ENCODE data around the gene COL6A3.
A peak's percentile ranks its signal among the peaks of the same experiment; 100 is the strongest.

The COL6A3 gene

GRCh38 chr2:237397072-237397471 is 16.9 kb downstream of the COL6A3 start:
- Histone ChIP-seq H3K4me3 (ENCODE audit: low read depth in 1 of 5, low read length in 5 of 5) (peak overlapping the region in 1 of 5 donors; percentile 32), H3K36me3 (ENCODE audit: control insufficient read depth in 5 of 5, insufficient read depth in 5 of 5, low read length in 5 of 5) (peaks cover 0 to 24% (median 7%) of the 10 kb centered on the region in 5 donors), H3K9me3 (ENCODE audit: control insufficient read depth in 5 of 5, low read length in 5 of 5) (no peaks in the 10 kb centered on the region), H3K4me1 (ENCODE audit: control insufficient read depth in 5 of 5, insufficient read depth in 5 of 5, low read length in 5 of 5) (peaks cover 0 to 24% (median 3%) of the 10 kb centered on the region in 5 donors), H3K27me3 (ENCODE audit: control insufficient read depth in 5 of 5, insufficient read depth in 4 of 5, low read length in 5 of 5) (peaks cover 0 to 19% (median 0%) of the 10 kb centered on the region in 5 donors), H3K27ac (ENCODE audit: low read depth, low read length) (no peak overlapping the region), H3K9ac (ENCODE audit: low read length in 5 of 5) (no peak overlapping the region)

GRCh38 chr2:237393523-237393922 is 20.4 kb downstream of the COL6A3 start:
- H3K27me3 ChIP-seq (ENCODE audit: control insufficient read depth in 5 of 5, insufficient read depth in 4 of 5, low read length in 5 of 5): peaks cover 0 to 16% (median 0%) of the 10 kb centered on the region in 5 donors
- H3K9me3 ChIP-seq (ENCODE audit: control insufficient read depth in 5 of 5, low read length in 5 of 5): no peaks in the 10 kb centered on the region
- H3K36me3 ChIP-seq (ENCODE audit: control insufficient read depth in 5 of 5, insufficient read depth in 5 of 5, low read length in 5 of 5): peaks cover 0 to 28% (median 7%) of the 10 kb centered on the region in 5 donors
- no peak overlapping the region for H3K4me3 ChIP-seq (ENCODE audit: low read depth in 1 of 5, low read length in 5 of 5)
- H3K9ac ChIP-seq (ENCODE audit: low read length in 5 of 5): no peak overlapping the region
- peaks cover 0 to 27% (median 5%) of the 10 kb centered on the region in 5 donors for H3K4me1 ChIP-seq (ENCODE audit: control insufficient read depth in 5 of 5, insufficient read depth in 5 of 5, low read length in 5 of 5)
- no peak overlapping the region for H3K27ac ChIP-seq (ENCODE audit: low read depth, low read length)

DNA sequence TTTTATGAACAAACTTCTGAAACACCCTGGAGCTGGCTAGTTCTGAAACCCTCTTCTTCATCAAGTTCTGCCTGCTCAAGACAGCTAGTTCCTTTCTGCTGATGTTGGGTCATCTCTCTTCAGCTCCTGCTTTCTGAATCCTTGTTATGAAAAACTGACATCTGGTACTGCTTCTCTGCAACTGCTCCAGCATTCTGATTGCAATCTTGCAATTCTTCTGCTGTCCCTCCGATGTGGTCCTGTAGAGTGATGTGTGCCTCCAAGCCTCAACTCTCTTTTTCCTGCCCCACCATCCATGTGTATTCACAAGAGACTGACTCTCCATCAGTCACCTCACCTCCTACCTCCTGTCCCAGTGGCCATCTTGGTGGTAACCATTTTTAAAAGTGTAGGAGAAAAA is 21.8 kb downstream of the COL6A3 start:
- H3K27me3 ChIP-seq (ENCODE audit: control insufficient read depth in 5 of 5, insufficient read depth in 4 of 5, low read length in 5 of 5): peaks cover 0 to 10% (median 0%) of the 10 kb centered on the region in 5 donors
- peaks cover 0 to 18% (median 0%) of the 10 kb centered on the region in 5 donors for H3K4me1 ChIP-seq (ENCODE audit: control insufficient read depth in 5 of 5, insufficient read depth in 5 of 5, low read length in 5 of 5)
- no peak overlapping the region for H3K9ac ChIP-seq (ENCODE audit: low read length in 5 of 5)
- H3K9me3 ChIP-seq (ENCODE audit: control insufficient read depth in 5 of 5, low read length in 5 of 5): no peaks in the 10 kb centered on the region
- H3K27ac ChIP-seq (ENCODE audit: low read depth, low read length): no peak overlapping the region
- peaks cover 0 to 36% (median 10%) of the 10 kb centered on the region in 5 donors for H3K36me3 ChIP-seq (ENCODE audit: control insufficient read depth in 5 of 5, insufficient read depth in 5 of 5, low read length in 5 of 5)
- no peak overlapping the region for H3K4me3 ChIP-seq (ENCODE audit: low read depth in 1 of 5, low read length in 5 of 5)

GRCh38 chr2:237391140-237391539 is 22.8 kb downstream of the COL6A3 start:
- Histone ChIP-seq H3K4me3 (ENCODE audit: low read depth in 1 of 5, low read length in 5 of 5) (no peak overlapping the region), H3K36me3 (ENCODE audit: control insufficient read depth in 5 of 5, insufficient read depth in 5 of 5, low read length in 5 of 5) (peaks cover 0 to 45% (median 10%) of the 10 kb centered on the region in 5 donors), H3K9ac (ENCODE audit: low read length in 5 of 5) (no peak overlapping the region), H3K27me3 (ENCODE audit: control insufficient read depth in 5 of 5, insufficient read depth in 4 of 5, low read length in 5 of 5) (peaks cover 0 to 10% (median 0%) of the 10 kb centered on the region in 5 donors), H3K27ac (ENCODE audit: low read depth, low read length) (no peak overlapping the region), H3K9me3 (ENCODE audit: control insufficient read depth in 5 of 5, low read length in 5 of 5) (no peaks in the 10 kb centered on the region), H3K4me1 (ENCODE audit: control insufficient read depth in 5 of 5, insufficient read depth in 5 of 5, low read length in 5 of 5) (peaks cover 0 to 10% (median 0%) of the 10 kb centered on the region in 5 donors)

- no peak overlapping the region for H3K9ac ChIP-seq (ENCODE audit: low read length in 5 of 5)
- peak overlapping the region; percentile 11 for H3K27ac ChIP-seq (ENCODE audit: low read depth, low read length)
Observed at GRCh38 chr2:237390235-237390634, 23.7 kb downstream of the COL6A3 start.

GRCh38 chr2:237389831-237390230 is 24.1 kb downstream of the COL6A3 start:
- Histone ChIP-seq H3K36me3 (ENCODE audit: control insufficient read depth in 5 of 5, insufficient read depth in 5 of 5, low read length in 5 of 5) (peaks cover 0 to 41% (median 10%) of the 10 kb centered on the region in 5 donors), H3K4me3 (ENCODE audit: low read depth in 1 of 5, low read length in 5 of 5) (no peak overlapping the region), H3K9ac (ENCODE audit: low read length in 5 of 5) (no peak overlapping the region), H3K4me1 (ENCODE audit: control insufficient read depth in 5 of 5, insufficient read depth in 5 of 5, low read length in 5 of 5) (peaks cover 0 to 20% (median 2%) of the 10 kb centered on the region in 5 donors), H3K9me3 (ENCODE audit: control insufficient read depth in 5 of 5, low read length in 5 of 5) (no peaks in the 10 kb centered on the region), H3K27me3 (ENCODE audit: control insufficient read depth in 5 of 5, insufficient read depth in 4 of 5, low read length in 5 of 5) (peaks cover 0 to 10% (median 0%) of the 10 kb centered on the region in 5 donors), H3K27ac (ENCODE audit: low read depth, low read length) (peak overlapping the region; percentile 11)

More at GRCh38 chr2:237390235-237390634, 23.7 kb downstream of the COL6A3 start:
- Histone ChIP-seq H3K4me3 (ENCODE audit: low read depth in 1 of 5, low read length in 5 of 5) (no peak overlapping the region), H3K36me3 (ENCODE audit: control insufficient read depth in 5 of 5, insufficient read depth in 5 of 5, low read length in 5 of 5) (peaks cover 0 to 45% (median 10%) of the 10 kb centered on the region in 5 donors), H3K27me3 (ENCODE audit: control insufficient read depth in 5 of 5, insufficient read depth in 4 of 5, low read length in 5 of 5) (peaks cover 0 to 10% (median 0%) of the 10 kb centered on the region in 5 donors), H3K9me3 (ENCODE audit: control insufficient read depth in 5 of 5, low read length in 5 of 5) (no peaks in the 10 kb centered on the region), H3K4me1 (ENCODE audit: control insufficient read depth in 5 of 5, insufficient read depth in 5 of 5, low read length in 5 of 5) (peaks cover 0 to 16% (median 0%) of the 10 kb centered on the region in 5 donors)

DNA sequence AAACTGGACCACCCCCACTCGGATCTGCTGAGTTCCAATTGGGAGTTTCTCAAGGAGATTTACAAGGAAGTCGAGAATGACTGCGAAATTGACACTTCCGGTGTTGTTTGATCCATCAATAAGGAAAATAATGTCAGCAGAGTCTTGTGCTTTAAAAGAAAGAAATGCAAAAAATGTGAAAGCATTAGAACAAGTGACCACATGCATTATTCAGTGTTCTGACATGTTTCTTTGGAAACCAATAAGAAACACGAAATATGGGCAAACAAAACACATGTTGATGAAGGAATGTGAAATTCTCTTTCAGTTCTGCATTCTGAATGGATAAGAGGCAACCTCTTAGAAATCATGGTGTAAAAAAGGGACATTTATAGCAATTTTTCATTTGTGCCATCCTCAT is 25.9 kb downstream of the COL6A3 start:
- H3K4me1 ChIP-seq (ENCODE audit: control insufficient read depth in 5 of 5, insufficient read depth in 5 of 5, low read length in 5 of 5): peaks cover 6 to 34% (median 13%) of the 10 kb centered on the region in 5 donors
- H3K9ac ChIP-seq (ENCODE audit: low read length in 5 of 5): no peak overlapping the region
- no peaks in the 10 kb centered on the region for H3K9me3 ChIP-seq (ENCODE audit: control insufficient read depth in 5 of 5, low read length in 5 of 5)
- H3K36me3 ChIP-seq (ENCODE audit: control insufficient read depth in 5 of 5, insufficient read depth in 5 of 5, low read length in 5 of 5): peaks cover 0 to 34% (median 7%) of the 10 kb centered on the region in 5 donors
- H3K27ac ChIP-seq (ENCODE audit: low read depth, low read length): no peak overlapping the region
- no peak overlapping the region for H3K4me3 ChIP-seq (ENCODE audit: low read depth in 1 of 5, low read length in 5 of 5)
- H3K27me3 ChIP-seq (ENCODE audit: control insufficient read depth in 5 of 5, insufficient read depth in 4 of 5, low read length in 5 of 5): peaks cover 0 to 4% (median 0%) of the 10 kb centered on the region in 5 donors

- Histone ChIP-seq H3K27ac (ENCODE audit: low read depth, low read length) (peak overlapping the region; percentile 5), H3K4me1 (ENCODE audit: control insufficient read depth in 5 of 5, insufficient read depth in 5 of 5, low read length in 5 of 5) (peaks cover 6 to 26% (median 13%) of the 10 kb centered on the region in 5 donors), H3K36me3 (ENCODE audit: control insufficient read depth in 5 of 5, insufficient read depth in 5 of 5, low read length in 5 of 5) (peaks cover 1 to 45% (median 16%) of the 10 kb centered on the region in 5 donors)
Observed at GRCh38 chr2:237384672-237385020, 29.3 kb downstream of the COL6A3 start.

DNA sequence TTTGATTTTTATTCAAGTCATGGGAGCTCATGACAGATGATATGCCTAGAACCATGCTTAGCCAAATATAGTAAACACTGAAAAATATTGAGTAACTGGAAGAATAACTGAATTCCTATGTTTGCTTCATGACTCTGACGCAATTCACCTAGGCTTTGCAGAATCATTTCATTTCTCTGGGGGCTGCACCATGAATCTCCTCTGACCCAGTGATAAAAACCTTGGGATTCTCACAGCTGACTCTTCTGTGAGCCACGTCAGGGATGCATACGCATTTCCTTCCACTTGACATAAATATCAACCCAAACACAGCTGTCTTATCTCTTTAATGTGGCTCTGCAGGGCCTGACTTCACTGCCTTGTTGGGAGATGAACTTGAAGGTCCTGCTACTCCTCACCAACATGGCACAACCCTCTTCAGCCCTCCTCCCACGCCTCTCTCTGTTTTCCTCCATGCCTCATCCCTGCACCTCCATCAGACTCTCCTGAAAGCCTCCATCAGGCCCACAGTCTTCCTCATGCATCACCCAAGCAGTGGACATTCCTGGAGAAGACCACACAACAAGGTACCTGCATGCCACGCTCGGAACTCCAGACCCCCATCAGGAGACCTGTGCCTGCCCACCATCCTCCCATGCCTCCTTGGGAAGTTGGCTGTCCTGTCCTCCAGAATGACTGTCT is 29.8 kb downstream of the COL6A3 start:
- peak overlapping the region in 1 of 5 donors; percentile 19 for H3K4me3 ChIP-seq (ENCODE audit: low read depth in 1 of 5, low read length in 5 of 5)
- H3K9ac ChIP-seq (ENCODE audit: low read length in 5 of 5): no peak overlapping the region
- H3K4me1 ChIP-seq (ENCODE audit: control insufficient read depth in 5 of 5, insufficient read depth in 5 of 5, low read length in 5 of 5): peaks cover 6 to 24% (median 13%) of the 10 kb centered on the region in 5 donors
- H3K36me3 ChIP-seq (ENCODE audit: control insufficient read depth in 5 of 5, insufficient read depth in 5 of 5, low read length in 5 of 5): peaks cover 6 to 48% (median 16%) of the 10 kb centered on the region in 5 donors
- peak overlapping the region; percentile 76 for H3K27ac ChIP-seq (ENCODE audit: low read depth, low read length)
- H3K9me3 ChIP-seq (ENCODE audit: control insufficient read depth in 5 of 5, low read length in 5 of 5): peaks cover 0 to 6% (median 0%) of the 10 kb centered on the region in 5 donors
- H3K27me3 ChIP-seq (ENCODE audit: control insufficient read depth in 5 of 5, insufficient read depth in 4 of 5, low read length in 5 of 5): no peaks in the 10 kb centered on the region

More at GRCh38 chr2:237384672-237385020, 29.3 kb downstream of the COL6A3 start:
- H3K9ac ChIP-seq (ENCODE audit: low read length in 5 of 5): no peak overlapping the region
- H3K9me3 ChIP-seq (ENCODE audit: control insufficient read depth in 5 of 5, low read length in 5 of 5): peaks cover 0 to 1% (median 0%) of the 10 kb centered on the region in 5 donors
- no peaks in the 10 kb centered on the region for H3K27me3 ChIP-seq (ENCODE audit: control insufficient read depth in 5 of 5, insufficient read depth in 4 of 5, low read length in 5 of 5)
- H3K4me3 ChIP-seq (ENCODE audit: low read depth in 1 of 5, low read length in 5 of 5): no peak overlapping the region

DNA sequence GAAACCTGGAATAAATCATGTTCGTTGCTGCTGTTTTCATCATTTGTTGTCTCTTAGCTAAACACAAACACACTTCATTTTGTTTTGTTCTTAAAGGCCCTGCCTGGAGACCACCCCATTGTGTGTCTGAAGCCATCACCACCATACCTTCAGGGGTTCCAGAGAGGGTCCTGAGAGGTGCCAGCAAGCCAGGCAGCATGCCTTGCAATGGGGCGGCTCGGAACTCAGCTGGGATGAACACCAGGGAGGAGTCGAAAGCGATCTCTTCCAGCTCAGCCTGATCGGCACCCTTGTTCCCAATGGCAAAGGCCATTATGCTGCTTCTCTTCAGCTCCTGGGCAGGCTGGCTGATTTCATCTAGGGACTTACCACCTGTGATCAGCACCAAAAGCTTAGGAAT is 33.2 kb downstream of the COL6A3 start:
- Histone ChIP-seq H3K36me3 (ENCODE audit: control insufficient read depth in 5 of 5, insufficient read depth in 5 of 5, low read length in 5 of 5) (peaks cover 9 to 55% (median 29%) of the 10 kb centered on the region in 5 donors), H3K27ac (ENCODE audit: low read depth, low read length) (no peak overlapping the region), H3K4me1 (ENCODE audit: control insufficient read depth in 5 of 5, insufficient read depth in 5 of 5, low read length in 5 of 5) (peaks cover 6 to 27% (median 13%) of the 10 kb centered on the region in 5 donors), H3K27me3 (ENCODE audit: control insufficient read depth in 5 of 5, insufficient read depth in 4 of 5, low read length in 5 of 5) (no peaks in the 10 kb centered on the region), H3K9ac (ENCODE audit: low read length in 5 of 5) (no peak overlapping the region), H3K4me3 (ENCODE audit: low read depth in 1 of 5, low read length in 5 of 5) (no peak overlapping the region), H3K9me3 (ENCODE audit: control insufficient read depth in 5 of 5, low read length in 5 of 5) (peaks cover 0 to 13% (median 0%) of the 10 kb centered on the region in 5 donors)
